ENCODE results near the gene ROBO1. TPM values are rescaled to one million over a fixed set of nuclear protein-coding genes. Genes with fewer than 3 reads are reported as not detected.

ROBO1 gene
- total RNA-seq, 2 experiments from 2014 or later: 8.6 to 9.0 TPM

DNA sequence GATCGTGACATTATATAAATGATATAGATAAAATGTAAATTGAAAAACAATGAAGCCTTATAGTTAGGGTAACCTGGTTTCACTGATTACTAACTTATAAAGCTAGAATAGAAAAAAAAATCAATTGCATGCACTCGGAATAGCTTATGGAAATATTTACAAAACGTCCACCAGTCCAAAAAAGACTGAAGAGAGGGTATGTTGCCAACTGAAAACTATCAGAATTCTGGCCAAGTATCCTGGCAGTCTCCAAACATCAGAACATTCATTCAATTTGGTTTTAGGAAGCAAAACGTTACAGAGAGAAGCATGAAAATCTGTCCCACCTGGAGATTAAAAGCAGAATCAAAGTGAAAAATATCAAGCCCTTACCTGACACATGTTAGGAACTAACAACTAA, 892.4 kb downstream of the ROBO1 start:
- DNase-seq (no peak), ATAC-seq (no peak)
- Mint-ChIP-seq H3K36me3 (ENCODE audit: low read depth) (no peaks in the 10 kb centered on the region), H3K4me3 (no peak overlapping the region), H3K27ac (no peak overlapping the region), H3K4me1 (ENCODE audit: low read depth) (peaks cover 2% of the 10 kb centered on the region), H3K9me3 (no peaks in the 10 kb centered on the region), H3K27me3 (no peaks in the 10 kb centered on the region)
- TF ChIP-seq, protein P1, sequence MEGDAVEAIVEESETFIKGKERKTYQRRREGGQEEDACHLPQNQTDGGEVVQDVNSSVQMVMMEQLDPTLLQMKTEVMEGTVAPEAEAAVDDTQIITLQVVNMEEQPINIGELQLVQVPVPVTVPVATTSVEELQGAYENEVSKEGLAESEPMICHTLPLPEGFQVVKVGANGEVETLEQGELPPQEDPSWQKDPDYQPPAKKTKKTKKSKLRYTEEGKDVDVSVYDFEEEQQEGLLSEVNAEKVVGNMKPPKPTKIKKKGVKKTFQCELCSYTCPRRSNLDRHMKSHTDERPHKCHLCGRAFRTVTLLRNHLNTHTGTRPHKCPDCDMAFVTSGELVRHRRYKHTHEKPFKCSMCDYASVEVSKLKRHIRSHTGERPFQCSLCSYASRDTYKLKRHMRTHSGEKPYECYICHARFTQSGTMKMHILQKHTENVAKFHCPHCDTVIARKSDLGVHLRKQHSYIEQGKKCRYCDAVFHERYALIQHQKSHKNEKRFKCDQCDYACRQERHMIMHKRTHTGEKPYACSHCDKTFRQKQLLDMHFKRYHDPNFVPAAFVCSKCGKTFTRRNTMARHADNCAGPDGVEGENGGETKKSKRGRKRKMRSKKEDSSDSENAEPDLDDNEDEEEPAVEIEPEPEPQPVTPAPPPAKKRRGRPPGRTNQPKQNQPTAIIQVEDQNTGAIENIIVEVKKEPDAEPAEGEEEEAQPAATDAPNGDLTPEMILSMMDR (IDR thresholded peaks at IDR 0.05): no peak
- CTCF ChIA-PET: no interaction called here
- POLR2A ChIA-PET: no interaction called here
- intact Hi-C loops (cut with micrococcal nuclease): no loop called here

DNA sequence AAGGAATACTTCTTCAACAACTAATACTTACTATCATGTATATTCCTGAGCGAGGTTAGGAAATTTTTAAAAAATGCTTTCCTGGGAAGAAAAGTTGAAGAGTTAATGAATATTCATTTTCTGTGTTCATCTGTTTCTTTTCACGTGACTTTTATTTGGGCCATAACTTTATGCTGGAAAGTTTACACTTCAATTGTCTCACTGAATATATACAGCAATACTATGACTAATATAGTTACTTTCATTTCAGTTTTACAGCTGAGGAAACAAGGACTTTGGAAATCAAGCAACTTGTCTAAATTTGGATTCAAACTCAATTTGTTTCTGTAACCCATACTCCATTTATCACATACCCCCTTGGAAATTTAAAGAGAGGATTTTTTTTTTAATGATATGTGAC, 894.2 kb downstream of the ROBO1 start:
- CTCF ChIA-PET: no interaction called here
- H3K4me3 Mint-ChIP-seq: no peak overlapping the region
- no peaks in the 10 kb centered on the region for H3K36me3 Mint-ChIP-seq (ENCODE audit: low read depth)
- TF ChIP-seq, protein P1 (IDR thresholded peaks at IDR 0.05): no peak
- intact Hi-C loops (cut with micrococcal nuclease): no loop called here
- no peak overlapping the region for H3K27ac Mint-ChIP-seq
- H3K9me3 Mint-ChIP-seq: no peaks in the 10 kb centered on the region
- H3K27me3 Mint-ChIP-seq: no peaks in the 10 kb centered on the region
- DNase-seq (no peak), ATAC-seq (no peak)
- H3K4me1 Mint-ChIP-seq (ENCODE audit: low read depth): peaks cover 2% of the 10 kb centered on the region
- POLR2A ChIA-PET: no interaction called here

DNA sequence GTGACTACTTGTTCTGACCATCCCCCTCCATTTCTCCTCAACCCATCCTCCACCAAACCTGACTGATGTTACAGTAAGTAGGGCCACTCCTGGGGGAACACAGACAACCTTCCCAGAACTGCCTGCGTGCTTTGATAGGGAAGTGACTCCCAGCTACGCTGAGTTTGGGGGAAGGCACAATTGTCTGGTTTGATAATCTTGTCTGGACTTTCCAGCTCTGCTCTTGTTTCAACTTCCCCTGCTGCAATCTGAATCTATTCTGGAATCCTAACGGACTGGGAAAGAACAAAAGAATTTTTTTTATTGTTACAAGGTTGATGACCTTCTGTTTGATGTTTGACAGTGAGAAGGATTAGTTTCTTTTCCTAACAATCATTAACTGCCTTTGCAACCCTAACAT, 895.6 kb downstream of the ROBO1 start:
- peaks cover 2% of the 10 kb centered on the region for H3K4me1 Mint-ChIP-seq (ENCODE audit: low read depth)
- ChIA-PET POLR2A (no interaction called here), CTCF (interaction anchor here (1.3 kb wide), 1 partner anchor 10 kb away, joined by 4 read pairs; no protein-coding TSS in a partner anchor)
- ATAC-seq (no peak), DNase-seq (no peak)
- H3K9me3 Mint-ChIP-seq: no peaks in the 10 kb centered on the region
- intact Hi-C loops (cut with micrococcal nuclease): no loop called here
- TF ChIP-seq, protein P1 (IDR thresholded peaks at IDR 0.05): no peak
- H3K4me3 Mint-ChIP-seq: no peak overlapping the region
- H3K27ac Mint-ChIP-seq: no peak overlapping the region
- H3K36me3 Mint-ChIP-seq (ENCODE audit: low read depth): no peaks in the 10 kb centered on the region
- no peaks in the 10 kb centered on the region for H3K27me3 Mint-ChIP-seq

DNA sequence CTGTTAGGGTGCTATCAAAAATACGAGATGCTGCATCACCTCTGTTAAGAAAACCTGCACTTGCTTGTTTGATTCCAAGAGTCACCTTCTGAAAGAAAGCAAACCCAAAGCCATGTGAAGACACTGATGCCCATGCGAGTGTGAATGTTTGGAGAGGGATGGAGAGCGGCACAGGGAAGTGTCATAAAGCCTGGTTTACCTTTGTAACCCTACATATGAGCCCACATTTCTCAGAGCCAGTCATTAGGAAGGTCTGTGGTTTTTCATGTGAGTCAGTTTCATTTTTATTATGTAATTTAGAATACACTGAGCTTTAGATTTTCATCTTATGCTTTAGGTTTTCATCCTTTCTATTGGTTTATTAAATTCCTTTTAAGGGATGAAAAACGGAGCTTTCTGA, 896.8 kb downstream of the ROBO1 start:
- H3K27me3 Mint-ChIP-seq: no peaks in the 10 kb centered on the region
- CTCF ChIA-PET: no interaction called here
- H3K4me1 Mint-ChIP-seq (ENCODE audit: low read depth): peaks cover 2% of the 10 kb centered on the region
- TF ChIP-seq, protein P1 (IDR thresholded peaks at IDR 0.05): no peak
- POLR2A ChIA-PET: no interaction called here
- H3K9me3 Mint-ChIP-seq: no peaks in the 10 kb centered on the region
- H3K4me3 Mint-ChIP-seq: no peak overlapping the region
- H3K36me3 Mint-ChIP-seq (ENCODE audit: low read depth): no peaks in the 10 kb centered on the region
- ATAC-seq (no peak), DNase-seq (no peak)
- intact Hi-C loops (cut with micrococcal nuclease): no loop called here
- no peak overlapping the region for H3K27ac Mint-ChIP-seq

DNA sequence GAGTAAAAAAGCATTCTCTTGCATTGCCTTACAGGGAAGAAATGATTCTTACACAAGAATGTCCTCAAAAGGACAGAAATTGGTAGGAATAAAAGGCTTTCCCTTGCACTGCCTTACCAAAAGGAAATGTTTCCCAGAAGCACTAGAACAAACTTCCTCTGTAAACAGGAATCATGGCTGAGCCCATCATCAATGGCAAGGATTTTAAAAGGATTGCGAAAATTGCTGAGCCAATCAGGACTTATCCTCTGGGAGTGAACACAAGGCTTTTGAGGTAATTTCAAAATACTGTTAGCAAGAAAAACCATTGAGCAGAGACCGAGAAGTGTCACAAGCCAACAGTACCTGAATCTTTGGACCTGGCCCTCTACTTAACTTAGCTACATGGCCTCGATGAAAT, 897.3 kb downstream of the ROBO1 start:
- TF ChIP-seq, protein P1 (IDR thresholded peaks at IDR 0.05): no peak
- ATAC-seq: no peak
- ChIA-PET CTCF (no interaction called here), POLR2A (no interaction called here)
- no peak for DNase-seq
- no peak overlapping the region for H3K27ac Mint-ChIP-seq
- H3K4me1 Mint-ChIP-seq (ENCODE audit: low read depth): peaks cover 2% of the 10 kb centered on the region
- intact Hi-C loops (cut with micrococcal nuclease): no loop called here
- H3K9me3 Mint-ChIP-seq: no peaks in the 10 kb centered on the region
- no peaks in the 10 kb centered on the region for H3K27me3 Mint-ChIP-seq
- no peaks in the 10 kb centered on the region for H3K36me3 Mint-ChIP-seq (ENCODE audit: low read depth)
- H3K4me3 Mint-ChIP-seq: no peak overlapping the region

Data from activated CD8-positive, alpha-beta T cell treated with anti-CD3 and anti-CD28 coated beads for 36 hours (primary cell).